Right lobe of liver (tissue), 6 donors: ENCODE measurements around the gene FAM83D. TPM values are rescaled to one million over a fixed set of nuclear protein-coding genes. Genes with fewer than 3 reads are reported as not detected.

ENCODE experiments used
- ATAC-seq, 4 donors: fragments of 200-7000 bp; cut with Tn5 transposase; one replicate each; pipeline ENCODE4 v1.9.1; 2020; ENCODE audit warnings: mild to moderate bottlenecking in 4 of 4, moderate library complexity in 4 of 4
- DNase-seq, 3 donors: peaks; one replicate each; pipeline ENCODE4 v3.0.0-alpha.2; 2020
- H3K27ac ChIP-seq, 3 donors: fragments of 200-600 bp; one replicate each; pipeline ENCODE4 v1.8.0; 2022
- H3K27me3 ChIP-seq, 2 donors: fragments of 200-600 bp; one replicate each; pipeline ENCODE4 v1.8.0; 2022
- H3K36me3 ChIP-seq, 4 donors: fragments of 200-600 bp; sonication (generic) in 1 of 4; one replicate each; pipeline versions ENCODE4 v1.5.1 to v1.8.0; 2017 to 2022; ENCODE audit warnings: control low read depth in 1 of 4
- H3K4me1 ChIP-seq, 4 donors: fragments of 200-600 bp; sonication (generic) in 1 of 4; one replicate each; pipeline versions ENCODE4 v1.5.1 to v1.8.0; 2017 to 2022; ENCODE audit warnings: control low read depth in 1 of 4
- H3K4me3 ChIP-seq, 3 donors: fragments of 200-600 bp; one replicate each; pipeline ENCODE4 v1.8.0; 2022
- H3K9me3 ChIP-seq, 4 donors: fragments of 200-600 bp; sonication (generic) in 1 of 4; one replicate each; pipeline versions ENCODE4 v1.5.1 to v1.8.0; 2017 to 2022; ENCODE audit warnings: control low read depth in 1 of 4
- POLR2A ChIP-seq: fragments of 450-650 bp; IDR thresholded peaks from one replicate; pipeline ENCODE4 v1.6.1; 2017; ENCODE audit warnings: antibody characterized with exemption, mild to moderate bottlenecking
- WGBS: methylation state at CpG from one replicate; pipeline ENCODE4 v1.1.6; 2018; ENCODE audit warnings: low coverage, low lambda C conversion rate; ENCODE audit not compliant: insufficient coverage; ENCODE audit errors: missing lambda C conversion rate; 5-methylcytosine and 5-hydroxymethylcytosine counted together
- intact Hi-C, 2 donors: fragments of 100-400 bp; cut with DNase I; formaldehyde crosslinking; loops; one replicate each; pipeline versions ENCODE4 v1.11.2 to v1.14.1; 2022
- total RNA-seq, 6 experiments: library from RNA; depleted of rRNA in 2 of 6; stranded (reverse); fragments of >200 nt in 2 of 6; fragmentation: NEBNext Ultra II Directional in 3 of 6; extraction: Animal tissue kit (Norgen Biotek cat#: 25700) in 3 of 6; gene quantifications; one replicate each; pipeline versions ENCODE4 v1.1.0 to v1.2.4, GENCODE V29; 2016 to 2023
- TF ChIP-seq, protein P1 (sequence below), 4 donors: fragments of 200-600 bp in 3 of 4; fragments of 450-650 bp in 1 of 4; IDR thresholded peaks; one replicate each; pipeline versions ENCODE4 v1.5.1 to v1.8.0; 2016 to 2022; ENCODE audit warnings: antibody characterized with exemption in 4 of 4, mild to moderate bottlenecking in 2 of 4
- donor health status: DM: no; HTN: yes; CAD: no.
- donor health status: DM: no; HTN: no; CAD: no.
- donor health status: DM: no; HTN: no; CAD: no.
- donor health status: DM: no; HTN: yes; CAD: no.
- donor health status: DM: no; HTN: yes; CAD: no.

FAM83D gene
- total RNA-seq, 6 experiments from 2014 or later = 0.83 to 3.3 (median 1.7) TPM

DNA sequence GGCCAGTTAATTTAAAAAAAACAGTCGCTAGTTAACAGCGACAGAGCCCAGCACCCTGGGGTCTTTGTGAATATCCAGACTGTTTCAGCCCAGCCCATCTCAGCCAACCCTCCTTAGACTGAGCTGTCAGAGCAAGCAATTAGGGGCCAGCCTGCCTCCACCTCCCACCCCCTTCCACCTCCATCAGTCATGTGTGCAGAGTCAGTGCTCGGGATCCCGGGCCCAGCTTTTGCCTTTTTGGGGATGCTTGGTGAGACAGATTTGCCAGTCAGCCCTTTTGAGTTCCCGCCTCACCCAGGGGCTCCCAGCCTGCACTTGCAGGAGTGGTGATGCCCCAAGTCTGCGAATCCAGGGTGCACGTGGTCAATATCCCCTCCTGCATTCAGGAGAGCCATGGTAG, 6.5 kb upstream of the FAM83D start:
- H3K4me1 ChIP-seq = no peaks in the 10 kb centered on the region
- ATAC-seq (no peak), DNase-seq (no peak)
- no peak overlapping the region for H3K4me3 ChIP-seq
- intact Hi-C loops = no loop called here
- no peaks in the 10 kb centered on the region for H3K36me3 ChIP-seq
- TF ChIP-seq POLR2A = no peak
- TF ChIP-seq, protein P1, sequence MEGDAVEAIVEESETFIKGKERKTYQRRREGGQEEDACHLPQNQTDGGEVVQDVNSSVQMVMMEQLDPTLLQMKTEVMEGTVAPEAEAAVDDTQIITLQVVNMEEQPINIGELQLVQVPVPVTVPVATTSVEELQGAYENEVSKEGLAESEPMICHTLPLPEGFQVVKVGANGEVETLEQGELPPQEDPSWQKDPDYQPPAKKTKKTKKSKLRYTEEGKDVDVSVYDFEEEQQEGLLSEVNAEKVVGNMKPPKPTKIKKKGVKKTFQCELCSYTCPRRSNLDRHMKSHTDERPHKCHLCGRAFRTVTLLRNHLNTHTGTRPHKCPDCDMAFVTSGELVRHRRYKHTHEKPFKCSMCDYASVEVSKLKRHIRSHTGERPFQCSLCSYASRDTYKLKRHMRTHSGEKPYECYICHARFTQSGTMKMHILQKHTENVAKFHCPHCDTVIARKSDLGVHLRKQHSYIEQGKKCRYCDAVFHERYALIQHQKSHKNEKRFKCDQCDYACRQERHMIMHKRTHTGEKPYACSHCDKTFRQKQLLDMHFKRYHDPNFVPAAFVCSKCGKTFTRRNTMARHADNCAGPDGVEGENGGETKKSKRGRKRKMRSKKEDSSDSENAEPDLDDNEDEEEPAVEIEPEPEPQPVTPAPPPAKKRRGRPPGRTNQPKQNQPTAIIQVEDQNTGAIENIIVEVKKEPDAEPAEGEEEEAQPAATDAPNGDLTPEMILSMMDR (IDR thresholded peaks at IDR 0.05) = no peak
- no peak overlapping the region for H3K27ac ChIP-seq
- WGBS = 85% methylated on average over 2 of the region's 7 CpGs
- no peaks in the 10 kb centered on the region for H3K27me3 ChIP-seq
- no peaks in the 10 kb centered on the region for H3K9me3 ChIP-seq

DNA sequence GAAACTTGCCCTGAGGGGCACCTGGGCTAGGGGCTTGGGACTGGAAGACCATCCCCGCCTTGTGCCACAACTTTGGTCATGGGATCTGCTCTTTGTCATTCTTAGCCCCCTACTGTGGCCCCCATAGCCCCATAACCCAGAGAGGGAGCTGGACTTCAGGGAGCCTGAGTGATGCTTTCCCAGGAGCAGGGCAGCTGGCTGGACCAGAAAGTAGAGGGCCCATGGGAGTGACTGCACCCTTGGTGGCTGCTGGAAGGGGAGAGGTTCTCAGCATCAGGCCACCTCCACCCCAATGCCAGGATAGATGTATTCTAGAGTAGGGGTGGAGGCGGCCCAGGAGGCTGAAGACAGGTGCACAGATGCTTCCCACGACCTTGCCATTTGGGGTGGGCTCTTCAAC, 5.8 kb upstream of the FAM83D start:
- Histone ChIP-seq H3K27me3 (no peaks in the 10 kb centered on the region), H3K4me1 (no peaks in the 10 kb centered on the region), H3K4me3 (no peak overlapping the region), H3K36me3 (no peaks in the 10 kb centered on the region), H3K9me3 (no peaks in the 10 kb centered on the region), H3K27ac (no peak overlapping the region)
- ATAC-seq (no peak), DNase-seq (no peak)
- intact Hi-C loops = no loop called here
- TF ChIP-seq, protein P1 (IDR thresholded peaks at IDR 0.05) = no peak
- TF ChIP-seq POLR2A = no peak
- 84% methylated on average over 2 of the region's 3 CpGs for WGBS

DNA sequence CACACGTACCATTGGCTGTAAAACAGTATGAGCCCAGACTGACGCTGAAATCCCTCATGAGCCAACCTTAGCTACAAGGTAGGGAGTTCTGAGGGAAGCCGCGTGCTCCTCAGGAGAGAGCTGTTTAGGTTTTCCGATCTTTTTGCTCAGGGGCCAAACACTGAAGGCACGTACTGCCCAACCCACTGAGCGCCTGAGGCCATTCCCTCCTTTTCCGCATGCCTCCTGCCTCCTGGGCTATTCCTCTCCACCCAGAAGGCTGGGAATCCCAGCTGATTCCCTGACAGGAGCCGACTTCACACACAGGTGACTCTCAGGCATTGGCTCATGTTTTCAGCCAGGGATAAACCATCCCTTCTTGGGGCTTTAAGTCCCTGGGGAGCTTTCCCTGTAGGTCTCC, 5.4 kb upstream of the FAM83D start:
- ATAC-seq (no peak), DNase-seq (no peak)
- intact Hi-C loops = no loop called here
- no peaks in the 10 kb centered on the region for H3K4me1 ChIP-seq
- no peaks in the 10 kb centered on the region for H3K27me3 ChIP-seq
- no peaks in the 10 kb centered on the region for H3K9me3 ChIP-seq
- TF ChIP-seq POLR2A = no peak
- TF ChIP-seq, protein P1 (IDR thresholded peaks at IDR 0.05) = no peak
- WGBS = 89% methylated on average over 9 of the region's 9 CpGs
- H3K4me3 ChIP-seq = no peak overlapping the region
- H3K36me3 ChIP-seq = no peaks in the 10 kb centered on the region
- no peak overlapping the region for H3K27ac ChIP-seq

DNA sequence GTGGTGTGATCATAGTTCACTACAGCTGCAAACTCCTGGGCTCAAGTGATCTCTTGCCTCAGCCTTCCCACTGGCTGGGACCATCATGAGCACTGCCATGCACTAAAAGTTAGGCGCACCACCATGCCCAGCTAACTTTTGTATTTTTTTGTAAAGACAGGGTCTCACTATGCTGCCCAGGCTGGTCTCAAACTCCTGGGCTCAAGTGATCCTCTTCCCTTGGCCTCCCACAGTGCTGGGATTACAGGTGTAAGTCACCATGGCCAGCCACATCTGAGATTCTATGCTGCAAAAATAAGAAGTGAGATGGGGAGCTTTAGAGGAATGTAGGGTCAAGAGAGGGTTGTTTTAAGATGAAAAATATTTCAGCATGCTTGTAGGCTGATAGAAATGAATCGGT, 1.5 kb upstream of the FAM83D start:
- WGBS = 86% methylated on average over 2 of the region's 2 CpGs
- ATAC-seq = no peak
- H3K4me3 ChIP-seq = no peak overlapping the region
- intact Hi-C loops = no loop called here
- no peak overlapping the region for H3K27ac ChIP-seq
- H3K4me1 ChIP-seq = peaks cover 0 to 9% (median 2%) of the 10 kb centered on the region in 4 donors
- no peak for TF ChIP-seq POLR2A
- TF ChIP-seq, protein P1 (IDR thresholded peaks at IDR 0.05) = no peak
- no peaks in the 10 kb centered on the region for H3K27me3 ChIP-seq
- no peaks in the 10 kb centered on the region for H3K36me3 ChIP-seq
- H3K9me3 ChIP-seq = no peaks in the 10 kb centered on the region
- no peak for DNase-seq
